Coronary artery (tissue), 2 donors: Measurements from ENCODE around the gene UVRAG.

Experiments used
- DNase-seq: peaks from one replicate; pipeline ENCODE4 v3.0.0-alpha.2; 2017; ENCODE audit warnings: low spot score
- H3K27ac ChIP-seq, 2 donors: fragments of 200-600 bp; sonication (generic); one replicate each; pipeline ENCODE4 v1.5.1; 2016 to 2019
- H3K4me3 ChIP-seq: fragments of 200-600 bp; sonication (generic); 2 replicates; pipeline ENCODE4 v1.5.1; 2016; ENCODE audit warnings: mild to moderate bottlenecking, moderate library complexity
- CTCF ChIP-seq: fragments of 200-600 bp; sonication (generic); IDR thresholded peaks from one replicate; pipeline ENCODE4 v1.5.1; 2019; ENCODE audit warnings: antibody characterized with exemption

Gene UVRAG

DNA sequence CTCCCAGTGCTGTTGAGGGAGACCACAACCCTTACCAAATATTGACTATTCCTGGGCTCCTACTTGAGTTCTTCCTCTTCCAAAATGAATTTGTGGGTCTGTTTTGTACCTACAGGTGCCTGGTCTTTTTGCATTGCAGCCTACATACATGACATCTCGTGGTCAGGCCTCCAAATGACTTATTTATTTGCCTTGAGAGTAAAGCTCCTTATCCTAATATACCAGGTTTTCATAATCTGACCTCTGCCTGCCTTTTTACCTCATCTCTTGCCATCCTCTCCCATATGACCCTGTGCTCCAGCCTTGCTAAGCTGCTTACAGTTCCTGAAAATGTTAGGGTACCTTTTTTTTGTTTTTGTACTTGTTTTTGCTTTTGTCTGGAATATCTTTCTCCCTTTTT, 130.4 kb downstream of the UVRAG start:
- no peak for TF ChIP-seq CTCF
- no peak for DNase-seq
- no peak overlapping the region for H3K4me3 ChIP-seq
- no peak overlapping the region for H3K27ac ChIP-seq

DNA sequence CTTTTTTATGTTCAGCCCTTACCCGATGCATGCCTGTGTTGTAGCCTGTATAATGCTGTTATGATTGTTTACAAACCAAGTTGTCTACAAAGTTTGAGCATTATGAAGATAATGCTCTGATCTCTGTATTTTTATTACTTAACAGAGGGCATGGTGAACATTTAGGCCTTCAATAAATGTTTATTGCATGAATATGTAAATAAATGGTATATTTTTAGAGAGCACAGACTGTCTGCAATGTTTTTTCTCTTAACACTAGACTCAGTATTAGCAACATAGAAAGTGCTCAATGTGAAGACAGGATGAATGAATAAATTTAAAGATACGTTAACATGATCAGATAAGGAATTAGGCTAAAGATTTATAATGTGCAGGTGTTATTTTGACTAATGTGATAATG, 130.9 kb downstream of the UVRAG start:
- Histone ChIP-seq H3K4me3 (no peak overlapping the region), H3K27ac (no peak overlapping the region)
- TF ChIP-seq CTCF, result no peak
- DNase-seq, result no peak

- no peak for DNase-seq
- TF ChIP-seq CTCF, result no peak
- no peak overlapping the region for H3K4me3 ChIP-seq
- H3K27ac ChIP-seq, result peak overlapping the region in 1 of 2 donors; percentile 6
Measured at GRCh38 chr11:75946531-75947530, 131.8 kb downstream of the UVRAG start.

- Histone ChIP-seq H3K27ac (no peak overlapping the region), H3K4me3 (no peak overlapping the region)
- no peak for DNase-seq
- TF ChIP-seq CTCF, result no peak
Measured at GRCh38 chr11:75949023-75949672, 134.1 kb downstream of the UVRAG start.

GRCh38 chr11:75950141-75950540, 135.1 kb downstream of the UVRAG start:
- no peak overlapping the region for H3K4me3 ChIP-seq
- no peak overlapping the region for H3K27ac ChIP-seq
- no peak for TF ChIP-seq CTCF
- no peak for DNase-seq

DNA sequence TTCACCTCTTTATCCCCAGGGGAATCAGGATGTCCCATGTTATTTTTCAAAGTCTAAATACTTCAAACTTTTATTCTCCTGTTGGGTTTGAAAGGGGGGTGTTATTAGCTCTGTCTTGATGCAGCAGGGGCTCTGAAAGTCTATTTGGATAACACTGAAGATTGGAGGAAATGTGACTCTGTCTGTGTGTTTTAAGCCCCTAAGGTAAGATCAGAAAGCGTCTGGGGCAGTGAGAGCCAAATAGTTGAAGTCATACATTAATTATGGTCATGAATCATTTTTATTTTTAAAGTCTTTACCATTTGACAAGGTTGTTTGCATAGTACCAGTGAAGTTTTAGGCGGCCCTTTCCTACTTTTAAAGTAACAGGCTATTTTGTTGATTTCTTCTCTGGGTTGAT, 139.0 kb downstream of the UVRAG start:
- H3K27ac ChIP-seq, result no peak overlapping the region
- no peak for TF ChIP-seq CTCF

More for the DNA sequence above, 139.0 kb downstream of the UVRAG start:
- no peak overlapping the region for H3K4me3 ChIP-seq
- no peak for DNase-seq
